ENCODE measurements around the gene EGFR.

The EGFR gene

GRCh38 chr7:55189878-55190436 lies 171.1 kb downstream of the EGFR start:
- no peak for DNase-seq (ENCODE audit: low read depth in 2 of 2)

GRCh38 chr7:55190511-55191160 lies 171.8 kb downstream of the EGFR start:
- DNase-seq (ENCODE audit: low read depth in 2 of 2): no peak

GRCh38 chr7:55191161-55191925 lies 172.5 kb downstream of the EGFR start:
- DNase-seq (ENCODE audit: low read depth in 2 of 2): no peak

- no peak for DNase-seq (ENCODE audit: low read depth in 2 of 2)
Measured at GRCh38 chr7:55191926-55192692, 173.3 kb downstream of the EGFR start.

GRCh38 chr7:55192723-55193122 lies 173.9 kb downstream of the EGFR start:
- no peak for DNase-seq (ENCODE audit: low read depth in 2 of 2)

- DNase-seq (ENCODE audit: low read depth in 2 of 2): no peak
Measured at GRCh38 chr7:55193245-55193644, 174.4 kb downstream of the EGFR start.

- no peak for DNase-seq (ENCODE audit: low read depth in 2 of 2)
Measured at GRCh38 chr7:55194522-55194921, 175.7 kb downstream of the EGFR start.

- DNase-seq (ENCODE audit: low read depth in 2 of 2): no peak
Measured at GRCh38 chr7:55198634-55199392, 180.0 kb downstream of the EGFR start.

GRCh38 chr7:55199418-55199817 lies 180.6 kb downstream of the EGFR start:
- DNase-seq (ENCODE audit: low read depth in 2 of 2): no peak

- no peak for DNase-seq (ENCODE audit: low read depth in 2 of 2)
Measured at GRCh38 chr7:55200441-55200840, 181.6 kb downstream of the EGFR start.

- DNase-seq (ENCODE audit: low read depth in 2 of 2): no peak
Measured at GRCh38 chr7:55202150-55202913, 183.5 kb downstream of the EGFR start.

- DNase-seq (ENCODE audit: low read depth in 2 of 2): no peak
Measured at GRCh38 chr7:55203300-55203699, 184.5 kb downstream of the EGFR start.

GRCh38 chr7:55205124-55205955 lies 186.5 kb downstream of the EGFR start:
- no peak for DNase-seq (ENCODE audit: low read depth in 2 of 2)

- DNase-seq (ENCODE audit: low read depth in 2 of 2): no peak
Measured at GRCh38 chr7:55206235-55207029, 187.6 kb downstream of the EGFR start.

GRCh38 chr7:55207436-55208125 lies 188.8 kb downstream of the EGFR start:
- DNase-seq (ENCODE audit: low read depth in 2 of 2): no peak

GRCh38 chr7:55209366-55209765 lies 190.5 kb downstream of the EGFR start:
- no peak for DNase-seq (ENCODE audit: low read depth in 2 of 2)

- no peak for DNase-seq (ENCODE audit: low read depth in 2 of 2)
Measured at GRCh38 chr7:55210176-55210575, 191.4 kb downstream of the EGFR start.

GRCh38 chr7:55210716-55211115 lies 191.9 kb downstream of the EGFR start:
- no peak for DNase-seq (ENCODE audit: low read depth in 2 of 2)

- no peak for DNase-seq (ENCODE audit: low read depth in 2 of 2)
Measured at GRCh38 chr7:55211726-55212125, 192.9 kb downstream of the EGFR start.

Measured in stimulated activated CD4-positive, alpha-beta T cell treated with anti-CD3 and anti-CD28 coated beads, Interleukin-1b, Interleukin-23, amount 100 ng/mL, for 4 hours (primary cell).